ENCODE results near the gene STXBP1.

STXBP1 gene

GRCh38 chr9:127694890-127695720 lies 83.0 kb downstream of the STXBP1 start:
- no peak for DNase-seq

- DNase-seq: no peak
Measured at GRCh38 chr9:127697575-127697974, 85.5 kb downstream of the STXBP1 start.

- no peak for DNase-seq
Measured at GRCh38 chr9:127698386-127698785, 86.3 kb downstream of the STXBP1 start.

DNA sequence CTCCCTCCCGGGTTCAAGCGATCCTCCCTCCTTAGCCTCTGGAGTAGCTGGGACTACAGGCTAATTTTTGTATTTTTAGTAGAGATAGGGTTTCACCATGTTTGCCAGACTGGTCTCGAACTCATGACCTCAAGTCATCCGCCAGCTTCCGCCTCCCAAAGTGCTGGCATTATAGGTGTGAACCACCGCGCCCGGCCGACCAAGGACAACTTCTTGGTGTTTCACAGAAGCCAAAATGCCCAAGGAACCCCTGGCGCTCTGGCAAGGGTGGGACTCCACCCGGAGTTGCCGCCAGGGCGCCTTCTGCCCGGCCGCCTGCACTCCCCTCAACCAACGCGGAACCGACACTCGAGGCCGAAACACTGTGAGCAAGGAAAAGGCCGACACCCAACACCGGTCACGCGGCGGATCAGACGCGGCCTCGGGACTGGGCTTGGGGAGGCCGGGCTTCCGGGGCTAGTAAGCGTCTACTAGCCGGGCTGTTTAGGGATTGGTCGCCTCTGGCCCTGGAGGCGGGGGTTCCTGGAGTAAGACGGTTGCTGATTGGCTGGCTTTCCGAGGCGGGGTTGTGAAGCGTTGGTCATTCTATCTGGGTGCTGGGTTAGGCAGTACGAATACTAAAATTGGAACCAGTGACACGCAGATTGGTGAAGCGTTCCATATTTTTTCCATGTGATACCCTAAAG lies 87.1 kb downstream of the STXBP1 start:
- DNase-seq: peak; percentile 80 to 97

- no peak for DNase-seq
Measured at GRCh38 chr9:127700140-127700539, 88.1 kb downstream of the STXBP1 start.

DNA sequence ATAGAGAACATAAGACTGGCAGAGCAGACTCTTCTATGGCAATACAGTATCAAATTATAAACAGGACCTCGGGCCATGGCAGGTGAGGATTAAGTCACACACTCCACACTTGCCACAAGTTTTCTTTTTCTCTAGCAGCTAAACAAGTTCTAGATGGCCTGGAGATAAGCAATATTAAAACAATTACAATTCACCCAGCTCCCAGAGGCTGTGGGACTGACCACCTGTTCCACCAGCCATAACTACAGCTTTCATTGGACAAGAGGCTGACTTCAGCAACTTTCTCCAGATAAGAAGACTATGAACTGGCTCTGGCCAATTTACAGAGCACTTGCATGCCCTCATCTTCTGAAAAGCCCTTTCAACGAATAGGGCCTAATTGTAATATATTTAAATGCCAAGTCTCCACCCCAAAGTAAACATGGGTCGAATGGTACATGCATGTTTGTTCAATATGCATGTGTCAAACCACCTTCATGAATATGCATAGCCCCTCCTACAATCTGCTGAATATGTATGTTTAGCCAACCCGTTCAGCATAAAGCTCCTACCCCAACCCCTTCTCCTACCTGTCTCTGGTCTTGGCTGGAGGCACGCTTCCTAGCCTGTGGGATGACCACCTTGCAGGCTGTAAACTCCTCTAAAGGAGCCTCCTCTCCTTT lies 88.6 kb downstream of the STXBP1 start:
- no peak for DNase-seq

DNA sequence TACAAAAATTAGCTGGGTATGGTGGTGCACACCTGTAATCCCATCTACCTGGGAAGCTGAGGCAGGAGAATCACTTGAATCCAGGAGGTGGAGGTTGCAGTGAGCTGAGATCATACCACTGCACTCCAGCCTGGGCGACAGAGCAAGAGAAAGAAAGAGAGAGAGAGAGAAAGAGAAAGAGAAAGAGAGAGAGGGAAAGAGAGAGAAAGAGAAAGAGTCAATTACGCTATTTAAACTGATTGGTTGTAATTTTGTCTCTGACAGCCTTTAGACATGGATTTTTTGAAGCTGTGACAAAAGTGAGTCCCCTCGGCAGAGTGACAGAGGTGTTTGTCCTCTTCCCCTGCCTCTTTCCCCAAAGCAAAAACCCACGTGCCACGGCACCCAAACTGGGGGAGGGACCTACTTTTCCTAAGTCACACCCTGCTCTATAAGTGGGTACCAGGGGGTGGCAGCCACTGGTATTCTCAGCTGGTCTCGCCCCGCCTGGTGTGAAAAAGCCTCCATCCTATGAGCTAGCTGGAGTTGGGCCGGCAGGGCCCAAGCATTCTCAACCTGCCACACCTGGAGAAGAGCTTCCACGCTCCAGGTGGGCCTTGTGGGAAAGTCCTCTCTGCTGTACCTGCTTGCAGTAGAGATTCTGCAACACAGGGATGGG lies 91.3 kb downstream of the STXBP1 start:
- no peak for DNase-seq

DNA sequence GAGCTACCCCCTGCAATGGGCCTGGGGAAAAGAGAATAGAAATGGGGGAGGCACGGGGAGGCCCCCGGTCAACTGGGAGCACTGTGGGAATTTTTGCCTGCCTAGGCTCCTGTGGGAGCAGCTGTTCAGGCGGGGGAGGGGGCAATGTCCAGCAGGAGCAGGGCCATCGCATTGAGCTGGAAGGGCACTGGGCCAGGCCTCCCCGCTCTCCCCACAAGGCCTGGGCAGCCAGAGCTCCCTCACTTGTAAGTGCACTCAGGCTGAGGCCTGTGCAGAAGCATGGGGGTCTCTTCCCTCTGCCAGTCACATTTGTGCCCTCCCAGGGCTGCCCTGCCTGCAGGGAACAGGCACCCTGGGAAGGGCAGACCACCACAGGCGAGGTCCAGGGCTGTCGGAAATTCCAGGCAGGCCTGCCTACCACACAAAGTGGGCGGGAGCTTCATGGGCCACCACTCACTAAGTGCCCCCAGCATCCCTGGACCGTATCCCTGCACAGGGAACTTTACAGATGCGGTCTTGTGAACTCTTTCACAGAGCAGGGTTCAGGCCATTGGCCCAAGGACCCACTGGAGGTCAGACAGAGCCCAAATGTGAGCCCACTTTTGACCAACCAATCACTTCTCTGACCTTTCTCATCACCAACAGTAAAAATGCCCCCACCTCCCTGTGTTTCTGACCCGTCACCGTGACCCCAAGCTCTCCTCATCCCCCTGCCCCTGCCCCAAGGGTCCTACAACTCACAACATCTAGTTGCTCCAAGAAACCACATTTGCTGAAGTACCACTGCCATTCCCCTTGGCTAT lies 93.7 kb downstream of the STXBP1 start:
- no peak for DNase-seq

DNA sequence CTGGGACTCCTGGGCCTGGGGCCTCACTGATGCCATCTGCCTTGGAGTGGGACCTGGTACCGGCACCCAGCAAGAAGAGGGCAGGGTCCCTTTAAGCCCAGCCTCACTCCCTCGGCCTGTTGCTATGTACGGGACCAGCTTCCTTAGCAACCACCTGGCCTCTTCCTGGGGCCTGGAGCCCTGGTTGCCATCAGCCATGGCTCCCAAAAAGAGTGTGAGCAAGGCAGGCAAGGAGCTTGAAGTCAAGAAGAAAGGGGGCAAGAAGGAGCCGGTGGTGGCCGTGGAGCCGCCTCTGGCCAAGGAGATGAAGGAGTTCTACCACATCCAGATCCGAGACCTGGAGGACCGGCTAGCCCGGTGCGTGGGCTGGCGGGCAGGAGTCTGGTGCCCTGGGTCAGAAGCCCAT lies 94.8 kb downstream of the STXBP1 start, which contains the start of gene CFAP157:
TSS of gene CFAP157 (plus strand) at position 153 of the 406 bp plus-strand sequence. CDS start at position 197, 44 bp downstream.
- no peak for DNase-seq

DNA sequence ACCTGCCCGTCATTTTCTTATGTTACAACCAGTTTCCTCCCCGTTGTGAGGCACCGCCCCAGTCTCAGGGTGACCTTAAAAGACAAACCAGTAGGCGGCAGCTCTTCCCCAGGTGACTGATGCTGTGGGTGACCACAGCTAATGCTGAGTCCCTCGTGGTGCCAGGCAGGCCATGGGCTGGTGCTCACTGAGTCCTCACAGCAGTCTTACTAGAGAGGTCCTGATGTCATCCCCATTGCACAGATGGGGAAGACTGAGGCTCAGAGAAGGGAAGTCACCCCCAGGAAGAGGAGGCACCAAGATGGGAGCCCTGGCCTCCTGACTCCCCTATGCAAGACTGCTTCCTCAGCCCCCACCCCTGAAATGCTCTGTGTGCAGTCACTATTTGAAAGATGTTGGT lies 95.7 kb downstream of the STXBP1 start:
- DNase-seq: no peak

- DNase-seq: no peak
Measured at GRCh38 chr9:127708952-127709587, 97.0 kb downstream of the STXBP1 start.

- DNase-seq: no peak
Measured at GRCh38 chr9:127710204-127710783, 98.2 kb downstream of the STXBP1 start.

- no peak for DNase-seq
Measured at GRCh38 chr9:127711226-127711701, 99.2 kb downstream of the STXBP1 start.

DNA sequence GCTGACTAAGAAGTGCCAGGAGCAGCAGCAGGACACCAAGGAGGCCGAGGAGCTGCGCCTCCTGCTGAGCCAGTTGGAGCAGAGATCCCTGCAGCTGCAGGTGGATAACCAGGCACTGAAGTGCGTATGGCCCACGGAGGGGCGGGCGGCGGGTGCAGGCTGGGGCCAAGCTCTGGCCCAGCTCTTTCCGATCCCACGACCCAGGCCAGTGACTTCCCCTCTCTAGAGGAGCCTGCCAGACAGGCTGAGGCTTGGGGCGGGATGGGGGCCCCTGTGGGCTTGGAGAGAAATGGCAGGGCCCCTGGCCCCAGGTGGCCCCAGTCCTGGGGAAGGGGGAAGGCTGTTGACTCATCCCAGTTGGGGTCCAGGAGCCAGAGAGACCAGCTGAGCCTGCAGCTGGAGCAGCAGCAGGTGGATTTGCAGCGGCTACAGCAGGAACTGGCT lies 99.8 kb downstream of the STXBP1 start:
- no peak for DNase-seq

DNA sequence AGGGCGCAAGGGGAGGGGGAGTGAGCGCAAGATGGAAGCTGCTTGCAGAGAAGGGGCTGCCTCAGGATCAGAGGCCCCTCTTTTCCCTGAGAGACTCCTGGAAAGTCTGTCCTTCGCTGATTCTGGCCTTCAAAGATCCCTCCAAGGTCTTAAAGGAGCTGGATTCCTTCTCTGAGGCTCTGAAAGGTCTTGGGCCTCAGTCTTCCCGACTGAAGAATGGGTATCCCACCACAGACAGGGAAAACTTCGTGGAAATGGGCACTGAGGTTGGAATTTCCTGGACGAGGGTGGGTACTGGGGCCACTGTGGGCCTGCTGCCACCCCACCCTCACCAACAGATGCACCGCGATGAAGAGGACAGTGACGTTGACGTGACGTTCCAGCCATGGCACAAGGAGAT lies 100.3 kb downstream of the STXBP1 start:
- DNase-seq: no peak

DNA sequence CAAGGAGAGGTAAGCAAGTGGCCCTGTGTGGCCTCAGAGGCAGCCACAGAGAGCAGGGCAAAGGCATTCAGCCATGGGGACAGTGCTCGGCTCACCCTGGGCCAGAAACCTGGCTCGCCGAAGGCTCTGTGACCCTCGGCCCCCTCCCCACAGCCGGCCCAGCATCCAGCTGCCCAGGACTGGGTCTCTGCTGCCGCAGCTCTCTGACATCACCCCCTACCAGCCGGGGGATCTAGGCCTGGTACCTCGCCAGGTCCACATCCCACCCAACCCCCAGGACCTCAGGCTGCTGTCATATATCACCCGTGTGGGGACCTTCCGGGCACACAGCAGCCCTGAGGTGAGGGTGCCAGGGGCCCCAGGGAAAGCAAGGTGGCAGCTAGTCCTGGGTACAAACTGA lies 100.8 kb downstream of the STXBP1 start:
- DNase-seq: no peak

- no peak for DNase-seq
Measured at GRCh38 chr9:127714020-127714750, 102.1 kb downstream of the STXBP1 start.

GRCh38 chr9:127714951-127715469 lies 102.9 kb downstream of the STXBP1 start:
- DNase-seq: no peak

- peak; percentile 44 to 89 for DNase-seq
Measured at GRCh38 chr9:127715470-127716337, 103.6 kb downstream of the STXBP1 start, which contains the start of the genes PTRH1 and TTC16. Gene PTRH1, minus strand, starts transcription at chr9:127715663. Its CDS starts 24 bp downstream, at chr9:127715639. Gene TTC16, plus strand, starts transcription at chr9:127716079. Its CDS starts 67 bp downstream, at chr9:127716146.

Data from cerebellar nuclear complex (tissue), 1 donor.